ENCODE measurements around the gene SH2D1A.
"Not testable (repeated sequence)": the region's sequence is repeated elsewhere in the genome, so short reads cannot be mapped to it uniquely, and the experiment has no call there.

SH2D1A gene

GRCh38 chrX:124346117-124346876 is at the start of gene SH2D1A:
TSS of gene SH2D1A (plus strand) at chrX:124346563. CDS start at chrX:124346643, 80 bp downstream.
- no peak for DNase-seq (ENCODE audit: low spot score)

GRCh38 chrX:124299323-124299722 is 47.0 kb upstream of the SH2D1A start:
- DNase-seq (ENCODE audit: low spot score), result not testable (repeated sequence)

GRCh38 chrX:124300405-124300804 is 46.0 kb upstream of the SH2D1A start:
- DNase-seq (ENCODE audit: low spot score), result no peak

- no peak for DNase-seq (ENCODE audit: low spot score)
Measured at GRCh38 chrX:124307253-124307907, 39.0 kb upstream of the SH2D1A start.

- no peak for DNase-seq (ENCODE audit: low spot score)
Measured at GRCh38 chrX:124325732-124326131, 20.6 kb upstream of the SH2D1A start.

GRCh38 chrX:124328765-124329164 is 17.6 kb upstream of the SH2D1A start:
- no peak for DNase-seq (ENCODE audit: low spot score)

GRCh38 chrX:124332481-124333424 is 13.6 kb upstream of the SH2D1A start, which contains the start of gene TEX13D:
TSS of gene TEX13D (plus strand) at chrX:124332660. CDS start at chrX:124332918, 258 bp downstream.
- no peak for DNase-seq (ENCODE audit: low spot score)

- DNase-seq (ENCODE audit: low spot score), result no peak
Measured at GRCh38 chrX:124333862-124334261, 12.5 kb upstream of the SH2D1A start.

- DNase-seq (ENCODE audit: low spot score), result not testable (repeated sequence)
Measured at GRCh38 chrX:124334555-124334954, 11.8 kb upstream of the SH2D1A start.

- no peak for DNase-seq (ENCODE audit: low spot score)
Measured at GRCh38 chrX:124335598-124335997, 10.8 kb upstream of the SH2D1A start.

- DNase-seq (ENCODE audit: low spot score), result no peak
Measured at GRCh38 chrX:124337916-124338315, 8.4 kb upstream of the SH2D1A start.

GRCh38 chrX:124338733-124339514 is 7.4 kb upstream of the SH2D1A start:
- DNase-seq (ENCODE audit: low spot score), result no peak

GRCh38 chrX:124341396-124342132 is 4.8 kb upstream of the SH2D1A start:
- no peak for DNase-seq (ENCODE audit: low spot score)

- no peak for DNase-seq (ENCODE audit: low spot score)
Measured at GRCh38 chrX:124342174-124342867, 4.0 kb upstream of the SH2D1A start.

- DNase-seq (ENCODE audit: low spot score), result no peak
Measured at GRCh38 chrX:124343016-124343415, 3.3 kb upstream of the SH2D1A start.

GRCh38 chrX:124344246-124344645 is 2.1 kb upstream of the SH2D1A start:
- DNase-seq (ENCODE audit: low spot score), result no peak

- no peak for DNase-seq (ENCODE audit: low spot score)
Measured at GRCh38 chrX:124346877-124347241, 496 bp downstream of the SH2D1A start.

GRCh38 chrX:124347242-124347641 is 879 bp downstream of the SH2D1A start:
- DNase-seq (ENCODE audit: low spot score), result no peak

- no peak for DNase-seq (ENCODE audit: low spot score)
Measured at GRCh38 chrX:124348182-124348581, 1.8 kb downstream of the SH2D1A start.

- no peak for DNase-seq (ENCODE audit: low spot score)
Measured at GRCh38 chrX:124348885-124349453, 2.6 kb downstream of the SH2D1A start.
